Astrocyte of the cerebellum (primary cell): ENCODE measurements around the gene PGAP2.
A peak's percentile ranks its signal among the peaks of the same experiment; 100 is the strongest.
"Not testable (repeated sequence)": the region's sequence is repeated elsewhere in the genome, so short reads cannot be mapped to it uniquely, and the experiment has no call there.

Source experiments
- DNase-seq: peaks from one replicate; pipeline ENCODE4 v3.0.0-alpha.2; 2011; ENCODE audit warnings: low read depth
- H3K4me3 ChIP-seq: 2 replicates; pipeline ENCODE4 v1.5.1; 2011; ENCODE audit warnings: mild to moderate bottlenecking, low read depth, low read length, moderate library complexity
- in situ Hi-C: cut with HindIII; loops from 2 replicates; pipeline ENCODE4 v1.10.0; 2017; ENCODE audit warnings: low sequenced_read_pairs
- TF ChIP-seq, protein P1 (sequence below): IDR thresholded peaks from 2 replicates; pipeline ENCODE4 v1.5.1; 2012; ENCODE audit warnings: low read length, low read depth, moderate library complexity, mild to moderate bottlenecking; ENCODE audit errors: missing control alignments

PGAP2 gene

DNA sequence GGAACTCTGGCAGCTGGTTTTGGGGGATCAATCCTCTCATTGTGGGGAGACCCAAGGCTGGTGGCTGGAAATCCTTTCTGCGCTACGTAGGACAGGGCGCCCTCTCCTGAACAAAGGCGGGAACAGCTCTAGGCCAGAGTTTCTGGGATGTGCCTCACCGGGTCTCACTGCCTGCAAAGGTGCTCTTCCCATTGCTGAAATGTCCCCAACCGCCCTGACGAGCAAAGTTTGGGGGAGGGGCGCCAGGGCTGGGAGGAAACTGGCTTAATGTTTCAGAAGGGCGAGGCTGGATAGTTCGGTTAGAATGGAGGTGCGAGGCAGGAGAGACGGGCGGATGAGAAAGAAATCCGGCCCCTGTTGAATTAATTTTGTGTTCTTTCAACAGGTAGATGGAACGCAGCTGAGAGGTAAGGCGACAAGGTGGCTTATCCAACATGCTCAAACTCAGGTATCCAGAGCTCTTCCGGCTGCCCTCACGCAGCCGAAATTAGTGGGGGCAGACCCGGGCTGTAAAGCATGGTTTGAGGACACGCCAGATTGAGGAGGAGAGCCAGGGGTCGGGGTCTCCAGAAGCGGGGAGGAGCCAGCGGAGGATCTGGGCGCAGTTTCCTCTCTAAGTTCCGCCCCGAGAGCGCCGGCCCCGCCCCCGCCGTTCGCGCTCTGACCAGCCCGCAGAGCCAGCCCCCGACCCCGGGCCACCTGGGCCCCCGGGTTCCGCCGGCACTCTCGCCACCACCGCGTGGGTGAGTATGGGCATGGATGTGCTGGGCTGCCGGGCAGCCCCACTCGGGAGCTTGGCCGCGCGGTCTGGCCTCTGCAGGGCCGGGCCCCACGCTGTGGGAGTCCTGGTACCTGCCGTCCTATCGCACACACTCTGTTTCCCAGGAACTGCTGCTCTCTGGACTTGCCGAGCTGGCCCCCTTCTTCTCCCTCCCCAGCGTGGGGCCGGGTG lies at the start of gene PGAP2:
PGAP2 (plus strand) TSS at position 652 of the 952 bp plus-strand sequence. CDS start 2,700 bp downstream, outside the sequence.
- no peak for DNase-seq
- in situ Hi-C loops = no loop called here
- H3K4me3 ChIP-seq = peak within 1 kb of the TSS; percentile 60
- TF ChIP-seq, protein P1, sequence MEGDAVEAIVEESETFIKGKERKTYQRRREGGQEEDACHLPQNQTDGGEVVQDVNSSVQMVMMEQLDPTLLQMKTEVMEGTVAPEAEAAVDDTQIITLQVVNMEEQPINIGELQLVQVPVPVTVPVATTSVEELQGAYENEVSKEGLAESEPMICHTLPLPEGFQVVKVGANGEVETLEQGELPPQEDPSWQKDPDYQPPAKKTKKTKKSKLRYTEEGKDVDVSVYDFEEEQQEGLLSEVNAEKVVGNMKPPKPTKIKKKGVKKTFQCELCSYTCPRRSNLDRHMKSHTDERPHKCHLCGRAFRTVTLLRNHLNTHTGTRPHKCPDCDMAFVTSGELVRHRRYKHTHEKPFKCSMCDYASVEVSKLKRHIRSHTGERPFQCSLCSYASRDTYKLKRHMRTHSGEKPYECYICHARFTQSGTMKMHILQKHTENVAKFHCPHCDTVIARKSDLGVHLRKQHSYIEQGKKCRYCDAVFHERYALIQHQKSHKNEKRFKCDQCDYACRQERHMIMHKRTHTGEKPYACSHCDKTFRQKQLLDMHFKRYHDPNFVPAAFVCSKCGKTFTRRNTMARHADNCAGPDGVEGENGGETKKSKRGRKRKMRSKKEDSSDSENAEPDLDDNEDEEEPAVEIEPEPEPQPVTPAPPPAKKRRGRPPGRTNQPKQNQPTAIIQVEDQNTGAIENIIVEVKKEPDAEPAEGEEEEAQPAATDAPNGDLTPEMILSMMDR = peak; percentile 78

DNA sequence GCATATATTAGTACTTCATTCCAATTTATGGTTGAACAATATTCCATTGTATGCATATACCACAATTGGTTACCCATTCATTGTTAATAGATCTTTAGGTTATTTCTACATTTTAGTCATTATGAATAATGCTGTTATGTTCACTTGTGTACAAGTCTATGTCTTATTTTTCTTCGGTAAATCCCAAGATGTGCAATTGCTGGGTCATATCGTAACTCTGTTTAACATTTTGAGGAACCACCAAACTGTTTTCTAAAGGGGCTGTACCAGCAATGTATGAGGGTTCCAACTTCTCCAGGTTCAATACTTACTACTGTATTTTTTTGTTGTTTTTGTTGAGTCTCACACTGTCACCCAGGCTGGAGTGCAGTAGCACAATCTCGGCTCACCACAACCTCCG lies 44.1 kb upstream of the PGAP2 start:
- in situ Hi-C loops = no loop called here
- no peak for DNase-seq
- no peak overlapping the region for H3K4me3 ChIP-seq
- TF ChIP-seq, protein P1 = no peak

DNA sequence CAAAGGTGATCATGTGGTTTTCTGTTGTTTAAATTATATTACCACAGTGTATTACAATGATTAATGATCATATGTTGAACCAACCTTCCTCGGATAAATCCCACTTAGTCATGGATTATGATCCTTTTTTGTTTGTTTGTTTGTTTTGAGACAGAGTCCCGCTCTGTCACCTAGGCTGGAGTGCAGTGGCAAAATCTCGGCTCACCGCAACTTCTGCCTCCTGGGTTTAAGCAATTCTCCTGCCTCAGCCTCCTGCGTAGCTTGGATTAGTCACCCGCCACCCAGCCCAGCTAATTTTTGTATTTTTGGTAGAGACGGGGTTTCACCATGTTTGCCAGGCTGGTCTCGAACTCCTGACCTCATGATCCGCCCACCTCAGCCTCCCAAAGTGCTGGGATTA lies 41.5 kb upstream of the PGAP2 start:
- in situ Hi-C loops, DNase-seq: not testable (repeated sequence)

DNA sequence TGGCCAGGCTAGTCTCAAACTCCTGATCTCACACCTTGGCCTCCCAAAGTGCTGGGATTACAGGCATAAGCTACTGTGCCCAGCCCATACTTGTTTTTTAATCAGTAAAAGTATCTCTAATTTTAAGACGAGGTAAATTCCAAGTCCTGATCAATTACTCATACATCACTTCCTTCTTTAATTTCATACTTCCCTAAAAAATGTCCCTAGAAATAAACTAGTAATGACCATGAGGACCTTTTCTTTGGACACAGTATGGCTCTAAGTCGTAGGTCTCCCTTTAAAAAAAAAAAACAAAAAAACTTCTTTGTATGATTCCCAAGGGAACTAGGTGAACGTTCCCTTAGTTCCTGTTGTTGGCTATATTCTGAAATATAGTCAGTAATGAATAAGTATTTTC lies 40.8 kb upstream of the PGAP2 start:
- TF ChIP-seq, protein P1 = no peak
- DNase-seq = no peak
- in situ Hi-C loops = no loop called here

More for the DNA sequence above, 41.5 kb upstream of the PGAP2 start:
- not testable (repeated sequence) for H3K4me3 ChIP-seq

DNA sequence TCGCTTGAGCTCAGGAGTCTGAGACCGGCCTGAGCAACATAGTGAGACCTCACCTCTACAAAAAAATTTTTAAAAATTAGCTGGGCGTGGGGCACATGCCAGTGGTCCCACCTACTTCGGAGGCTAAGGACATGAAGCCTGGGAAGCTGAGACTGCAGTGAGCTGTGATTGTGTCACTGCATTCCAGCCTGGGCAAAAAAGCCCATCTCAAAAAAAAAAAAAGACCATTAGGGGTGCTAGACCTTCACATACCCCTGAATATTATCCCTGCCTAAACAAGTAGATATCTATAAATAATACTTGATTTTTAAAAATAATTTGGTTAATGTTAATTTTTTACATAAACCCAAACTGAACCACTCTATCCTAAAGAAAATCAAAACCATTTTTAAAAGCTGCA lies 35.2 kb upstream of the PGAP2 start:
- in situ Hi-C loops = no loop called here
- no peak overlapping the region for H3K4me3 ChIP-seq
- TF ChIP-seq, protein P1 = no peak
- no peak for DNase-seq

More for the DNA sequence above, 40.8 kb upstream of the PGAP2 start:
- no peak overlapping the region for H3K4me3 ChIP-seq

DNA sequence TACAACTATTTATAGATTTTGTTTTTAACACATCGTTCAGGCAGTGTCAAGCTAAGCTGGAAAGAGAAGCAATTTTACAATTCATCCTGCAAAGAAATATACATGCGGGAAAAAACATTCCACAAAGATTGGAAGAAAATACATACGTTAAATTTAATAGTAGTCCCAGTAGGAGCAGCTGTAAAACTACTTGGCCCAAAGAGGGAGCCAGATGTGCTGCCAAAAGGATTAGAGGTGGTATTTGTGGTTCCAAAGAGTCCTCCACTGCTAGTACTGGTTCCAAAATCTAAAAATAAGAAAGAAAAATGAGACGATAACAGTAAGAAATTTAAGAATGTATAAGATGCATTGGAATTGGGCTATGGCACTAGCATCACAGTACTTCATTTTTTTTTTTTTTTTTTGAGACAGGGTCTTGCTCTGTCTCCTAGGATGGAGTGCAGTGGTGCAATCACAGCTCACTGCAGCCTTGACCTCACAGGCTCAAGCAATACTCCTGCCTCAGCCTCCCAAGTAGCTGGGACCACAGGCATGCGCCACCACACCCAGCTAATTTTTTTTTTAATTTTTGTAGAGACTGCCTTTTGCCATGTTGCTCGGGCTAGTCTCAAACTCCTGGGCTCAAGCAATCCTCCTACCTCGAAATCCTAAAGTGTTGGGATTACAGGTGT lies 32.5 kb upstream of the PGAP2 start:
- in situ Hi-C loops = no loop called here
- H3K4me3 ChIP-seq = no peak overlapping the region
- DNase-seq = no peak
- TF ChIP-seq, protein P1 = no peak
